GM23338 (cell line): Measurements from ENCODE around the gene CACNA1C. TPM values are rescaled to one million over a fixed set of nuclear protein-coding genes. Genes with fewer than 3 reads are reported as not detected.

Source experiments
- ATAC-seq: fragments of 200-7000 bp; cut with Tn5 transposase; 3 replicates; pipeline ENCODE4 v1.9.1; 2020
- DNase-seq: peaks from one replicate; pipeline ENCODE4 v3.0.0-alpha.2; 2015; ENCODE audit warnings: low spot score
- H2AFZ ChIP-seq: fragments of 200-600 bp; sonication (generic); 2 replicates; pipeline ENCODE4 v1.8.0; 2016; ENCODE audit warnings: antibody characterized with exemption, mild to moderate bottlenecking, moderate library complexity
- H3F3A ChIP-seq: fragments of 200-600 bp; sonication (generic); replicated peaks from 2 replicates; pipeline ENCODE4 v1.8.0; 2017; ENCODE audit warnings: antibody characterized with exemption, mixed run types, low read depth
- H3K27ac ChIP-seq: fragments of 200-600 bp; sonication (generic); 2 replicates; pipeline ENCODE4 v1.6.1; 2016; ENCODE audit warnings: low read depth
- H3K27me3 ChIP-seq: fragments of 200-600 bp; sonication (generic); 2 replicates; pipeline ENCODE4 v1.8.0; 2016; ENCODE audit warnings: mild to moderate bottlenecking, mixed run types, moderate library complexity; ENCODE audit not compliant: insufficient read depth
- H3K36me3 ChIP-seq: fragments of 200-600 bp; sonication (generic); 2 replicates; pipeline ENCODE4 v1.8.0; 2016; ENCODE audit warnings: mild to moderate bottlenecking; ENCODE audit not compliant: insufficient read depth
- H3K4me1 ChIP-seq: fragments of 200-600 bp; sonication (generic); 2 replicates; pipeline ENCODE4 v1.8.0; 2016; ENCODE audit warnings: mild to moderate bottlenecking, moderate library complexity; ENCODE audit not compliant: insufficient read depth
- H3K4me2 ChIP-seq: fragments of 200-600 bp; sonication (generic); 2 replicates; pipeline ENCODE4 v1.7.1; 2017; ENCODE audit warnings: mixed run types
- H3K4me3 ChIP-seq: fragments of 200-600 bp; sonication (generic); 2 replicates; pipeline ENCODE4 v1.6.1; 2016; ENCODE audit warnings: mixed run types
- H3K79me2 ChIP-seq: fragments of 200-600 bp; sonication (generic); replicated peaks from 2 replicates; pipeline ENCODE4 v1.8.0; 2017; ENCODE audit warnings: mild to moderate bottlenecking; ENCODE audit not compliant: insufficient read depth
- H3K9me2 ChIP-seq: fragments of 200-600 bp; sonication (generic); 2 replicates; pipeline ENCODE4 v1.8.0; 2017; ENCODE audit not compliant: insufficient read depth
- H4K20me1 ChIP-seq: fragments of 200-600 bp; sonication (generic); replicated peaks from 2 replicates; pipeline ENCODE4 v1.8.0; 2017; ENCODE audit warnings: mild to moderate bottlenecking; ENCODE audit not compliant: insufficient read depth
- H3K27ac Mint-ChIP-seq: 2 replicates; pipeline ENCODE4 v1.8.0; 2020; ENCODE audit warnings: inconsistent platforms, mild to moderate bottlenecking, moderate library complexity, mixed read lengths
- H3K27me3 Mint-ChIP-seq: 3 replicates; pipeline ENCODE4 v1.8.0; 2022; ENCODE audit warnings: low read depth, mild to moderate bottlenecking, moderate library complexity, mixed read lengths, inconsistent platforms; ENCODE audit not compliant: insufficient read depth, poor library complexity
- H3K36me3 Mint-ChIP-seq: 3 replicates; pipeline ENCODE4 v1.8.0; 2021; ENCODE audit warnings: low read depth, mild to moderate bottlenecking, inconsistent platforms, moderate library complexity, mixed read lengths
- H3K4me1 Mint-ChIP-seq: 3 replicates; pipeline ENCODE4 v1.8.0; 2020; ENCODE audit warnings: mild to moderate bottlenecking, inconsistent platforms, mixed read lengths
- H3K4me3 Mint-ChIP-seq: 3 replicates; pipeline ENCODE4 v1.8.0; 2021; ENCODE audit warnings: moderate library complexity, mild to moderate bottlenecking, inconsistent platforms, mixed read lengths
- H3K9me3 Mint-ChIP-seq: 3 replicates; pipeline ENCODE4 v1.8.0; 2020; ENCODE audit warnings: moderate library complexity, mild to moderate bottlenecking, inconsistent platforms, mixed read lengths
- CREB1 ChIP-seq: fragments of 250-450 bp; sonication (Bioruptor Pico); IDR thresholded peaks from 2 replicates; pipeline ENCODE4 v1.5.0; 2020; ENCODE audit warnings: low read depth, mild to moderate bottlenecking, moderate library complexity
- CTCF ChIP-seq, 2 experiments: fragments of 200-600 bp in 1 of 2; sonication (generic) in 1 of 2; conservative IDR thresholded peaks; 2 replicates each; pipeline versions ENCODE4 v1.5.1 to v1.6.1; 2016 to 2017; ENCODE audit warnings: antibody characterized with exemption in 2 of 2, low read depth in 2 of 2, mild to moderate bottlenecking in 2 of 2, moderate library complexity in 1 of 2
- EZH2 ChIP-seq: fragments of 200-600 bp; sonication (generic); IDR thresholded peaks from one replicate; pipeline ENCODE4 v1.8.0; 2017; ENCODE audit warnings: antibody characterized with exemption, mild to moderate bottlenecking, low read depth; ENCODE audit not compliant: unreplicated experiment
- JUNB ChIP-seq: IDR thresholded peaks from one replicate; pipeline ENCODE4 v1.6.1; 2016; ENCODE audit warnings: antibody characterized with exemption; ENCODE audit not compliant: unreplicated experiment
- POLR2AphosphoS5 ChIP-seq: IDR thresholded peaks from 2 replicates; pipeline ENCODE4 v1.6.1; 2016; ENCODE audit warnings: antibody characterized with exemption, low read depth
- REST ChIP-seq: IDR thresholded peaks from one replicate; pipeline ENCODE4 v1.6.1; 2018; ENCODE audit warnings: antibody characterized with exemption; ENCODE audit not compliant: unreplicated experiment
- STAT1 ChIP-seq: IDR thresholded peaks from one replicate; pipeline ENCODE4 v1.6.1; 2016; ENCODE audit warnings: antibody characterized with exemption; ENCODE audit not compliant: unreplicated experiment
- ZNF114 ChIP-seq: fragments of 250-450 bp; sonication (Bioruptor Pico); IDR thresholded peaks from 2 replicates; pipeline ENCODE4 v1.5.0; 2020; ENCODE audit warnings: mild to moderate bottlenecking, moderate library complexity
- ZNF331 ChIP-seq: fragments of 250-450 bp; sonication (Bioruptor Pico); IDR thresholded peaks from 2 replicates; pipeline ENCODE4 v1.5.0; 2020; ENCODE audit warnings: low read depth, mild to moderate bottlenecking, moderate library complexity
- polyA plus RNA-seq: library from polyadenylated mRNA; unstranded; fragments of >200 nt; fragmentation: Nextera tagmentation; extraction: Ambion mirVana; gene quantifications from 2 replicates; pipeline ENCODE4 v1.2.1, GENCODE V29; 2016
- total RNA-seq: library from RNA; depleted of rRNA; stranded (reverse); fragments of >200 nt; shearing (Covaris generic); gene quantifications from 2 replicates; pipeline ENCODE4 v1.2.3, GENCODE V29; 2014

Gene CACNA1C
- total and polyA plus RNA-seq, 2 experiments from 2014 or later, result 0.78 to 2.1 TPM

GRCh38 chr12:2171672-2172426 is 119.1 kb downstream of the CACNA1C start:
- no peak overlapping the region for H3K27ac Mint-ChIP-seq
- no peak overlapping the region for H3K27ac ChIP-seq
- H3K79me2 ChIP-seq, result no peaks in the 10 kb centered on the region
- no peak overlapping the region for H3K4me3 Mint-ChIP-seq
- H3F3A ChIP-seq, result no peaks in the 10 kb centered on the region
- no peaks in the 10 kb centered on the region for H3K36me3 Mint-ChIP-seq
- TF ChIP-seq POLR2AphosphoS5, result no peak
- TF ChIP-seq CTCF (conservative IDR thresholded peaks at IDR 0.05; ENCODE audit: low read depth in 2 of 2), result no peak
- TF ChIP-seq EZH2, result no peak
- TF ChIP-seq ZNF331, result no peak
- no peak for TF ChIP-seq REST
- TF ChIP-seq CREB1 (CRISPR knock-in tag), result no peak
- no peak for TF ChIP-seq ZNF114
- TF ChIP-seq STAT1, result no peak
- no peak for TF ChIP-seq JUNB
- ATAC-seq, result no peak
- no peaks in the 10 kb centered on the region for H4K20me1 ChIP-seq
- no peak for DNase-seq
- H3K27me3 ChIP-seq, result no peaks in the 10 kb centered on the region
- peaks cover 6% of the 10 kb centered on the region; the same call in 2 of the 3 replicates for H3K4me1 Mint-ChIP-seq
- H3K4me3 ChIP-seq, result no peak overlapping the region
- peaks cover 2% of the 10 kb centered on the region for H3K27me3 Mint-ChIP-seq
- H3K4me1 ChIP-seq, result no peaks in the 10 kb centered on the region
- peaks cover 10% of the 10 kb centered on the region; the same call in 1 of the 2 replicates for H3K9me2 ChIP-seq
- no peak overlapping the region for H3K4me2 ChIP-seq
- peaks cover 10% of the 10 kb centered on the region; the same call in 1 of the 3 replicates for H3K9me3 Mint-ChIP-seq
- no peaks in the 10 kb centered on the region for H3K36me3 ChIP-seq
- no peak overlapping the region for H2AFZ ChIP-seq
